Astrocyte (in vitro differentiated cells and primary cell): Measurements from ENCODE around the gene SEC11A.

Source experiments
- CTCF ChIP-seq: IDR thresholded peaks from 2 replicates; pipeline ENCODE4 v1.5.1; 2011; ENCODE audit warnings: low read depth, mild to moderate bottlenecking, inconsistent platforms, low read length, moderate library complexity; ENCODE audit not compliant: insufficient read depth
- EZH2 ChIP-seq: IDR thresholded peaks from 2 replicates; pipeline ENCODE4 v1.6.1; 2012; ENCODE audit warnings: mild to moderate bottlenecking, low read length, inconsistent platforms; ENCODE audit not compliant: insufficient read depth

DNA sequence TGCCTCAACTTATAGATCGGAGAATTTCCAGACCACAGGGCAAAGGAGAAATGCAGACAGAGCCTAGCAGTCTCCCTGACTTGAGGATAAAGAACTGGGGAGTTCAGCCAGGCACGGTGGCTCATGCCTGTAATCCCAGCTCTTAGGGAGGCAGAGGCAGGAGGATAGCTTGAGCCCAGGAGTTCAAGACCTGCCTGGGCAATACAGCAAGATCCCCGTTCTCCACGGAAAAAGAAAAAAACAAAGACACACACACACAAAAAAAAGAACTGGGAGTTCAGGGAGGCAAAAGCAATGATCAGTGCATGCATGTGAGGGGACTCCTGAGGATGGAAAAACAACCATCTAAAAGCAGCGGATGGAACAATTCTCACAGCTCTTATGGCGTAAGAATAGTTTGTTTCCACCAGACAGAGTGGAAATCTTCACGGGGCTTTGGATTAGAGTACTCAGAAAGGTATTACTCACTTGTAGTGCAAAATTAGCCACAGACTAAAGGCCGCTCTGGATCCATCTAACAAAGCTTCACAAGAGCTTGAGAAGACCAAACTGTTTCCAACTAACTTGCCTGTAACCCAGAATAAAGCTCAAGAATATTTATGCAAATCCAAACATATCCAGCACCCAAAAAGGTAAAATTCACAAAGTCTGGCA is 16.3 kb downstream of the SEC11A start:
- TF ChIP-seq CTCF: no peak
- no peak for TF ChIP-seq EZH2
